Measurements from ENCODE around the gene RIC8A.
"Not testable (repeated sequence)": the region's sequence is repeated elsewhere in the genome, so short reads cannot be mapped to it uniquely, and the experiment has no call there.

Gene RIC8A

GRCh38 chr11:215581-216037, 8.1 kb downstream of the RIC8A start:
- Histone ChIP-seq H3K36me3 (ENCODE audit: control insufficient read depth, insufficient read depth, low read length) (peaks cover 39% of the 10 kb centered on the region), H3K27me3 (replicated peaks; ENCODE audit: control insufficient read depth, insufficient read depth, low read length) (no peaks in the 10 kb centered on the region), H3K4me3 (replicated peaks; ENCODE audit: low read depth, low read length) (no peak overlapping the region)
- no peak for TF ChIP-seq CTCF (IDR thresholded peaks at IDR 0.05; ENCODE audit: insufficient read depth, low read length, poor library complexity, severe bottlenecking)
- DNase-seq (ENCODE audit: extremely low read depth, insufficient read length) = no peak

- H3K36me3 ChIP-seq (ENCODE audit: control insufficient read depth, insufficient read depth, low read length) = peaks cover 33% of the 10 kb centered on the region
- no peak for TF ChIP-seq CTCF (IDR thresholded peaks at IDR 0.05; ENCODE audit: insufficient read depth, low read length, poor library complexity, severe bottlenecking)
- no peak for DNase-seq (ENCODE audit: extremely low read depth, insufficient read length)
- no peaks in the 10 kb centered on the region for H3K27me3 ChIP-seq (replicated peaks; ENCODE audit: control insufficient read depth, insufficient read depth, low read length)
- no peak overlapping the region for H3K4me3 ChIP-seq (replicated peaks; ENCODE audit: low read depth, low read length)
Observed at GRCh38 chr11:216081-216974, 8.8 kb downstream of the RIC8A start.

DNA sequence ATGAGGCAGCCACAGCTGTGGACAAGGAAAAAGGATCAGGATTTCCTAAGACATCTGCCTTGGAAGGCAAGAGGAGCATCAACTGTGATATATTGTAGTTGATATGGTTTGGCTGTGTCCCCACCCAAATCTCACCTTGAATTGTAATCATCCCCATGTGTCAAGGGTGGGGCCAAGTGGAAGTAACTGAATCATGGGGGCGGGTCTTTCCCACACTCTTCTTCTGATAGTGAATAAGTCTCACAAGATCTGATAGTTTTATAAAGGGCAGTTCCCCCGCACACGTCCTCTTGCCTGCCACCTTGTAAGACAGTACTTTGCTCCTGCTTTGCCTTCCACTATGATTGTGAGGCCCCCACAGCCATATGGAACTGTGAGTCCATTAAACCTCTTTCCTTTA, 10.2 kb downstream of the RIC8A start:
- H3K36me3 ChIP-seq (ENCODE audit: control insufficient read depth, insufficient read depth, low read length) = peaks cover 20% of the 10 kb centered on the region
- H3K27me3 ChIP-seq (replicated peaks; ENCODE audit: control insufficient read depth, insufficient read depth, low read length) = no peaks in the 10 kb centered on the region
- no peak for TF ChIP-seq CTCF (IDR thresholded peaks at IDR 0.05; ENCODE audit: insufficient read depth, low read length, poor library complexity, severe bottlenecking)
- H3K4me3 ChIP-seq (replicated peaks; ENCODE audit: low read depth, low read length) = no peak overlapping the region
- DNase-seq (ENCODE audit: extremely low read depth, insufficient read length) = no peak

GRCh38 chr11:218815-219593, 11.5 kb downstream of the RIC8A start:
- Histone ChIP-seq H3K4me3 (replicated peaks; ENCODE audit: low read depth, low read length) (no peak overlapping the region), H3K27me3 (replicated peaks; ENCODE audit: control insufficient read depth, insufficient read depth, low read length) (no peaks in the 10 kb centered on the region), H3K36me3 (ENCODE audit: control insufficient read depth, insufficient read depth, low read length) (peaks cover 12% of the 10 kb centered on the region)
- no peak for TF ChIP-seq CTCF (IDR thresholded peaks at IDR 0.05; ENCODE audit: insufficient read depth, low read length, poor library complexity, severe bottlenecking)
- no peak for DNase-seq (ENCODE audit: extremely low read depth, insufficient read length)

GRCh38 chr11:220641-221215, 13.2 kb downstream of the RIC8A start:
- H3K4me3 ChIP-seq (replicated peaks; ENCODE audit: low read depth, low read length); DNase-seq (ENCODE audit: extremely low read depth, insufficient read length); H3K36me3 ChIP-seq (ENCODE audit: control insufficient read depth, insufficient read depth, low read length); H3K27me3 ChIP-seq (replicated peaks; ENCODE audit: control insufficient read depth, insufficient read depth, low read length): not testable (repeated sequence)

DNA sequence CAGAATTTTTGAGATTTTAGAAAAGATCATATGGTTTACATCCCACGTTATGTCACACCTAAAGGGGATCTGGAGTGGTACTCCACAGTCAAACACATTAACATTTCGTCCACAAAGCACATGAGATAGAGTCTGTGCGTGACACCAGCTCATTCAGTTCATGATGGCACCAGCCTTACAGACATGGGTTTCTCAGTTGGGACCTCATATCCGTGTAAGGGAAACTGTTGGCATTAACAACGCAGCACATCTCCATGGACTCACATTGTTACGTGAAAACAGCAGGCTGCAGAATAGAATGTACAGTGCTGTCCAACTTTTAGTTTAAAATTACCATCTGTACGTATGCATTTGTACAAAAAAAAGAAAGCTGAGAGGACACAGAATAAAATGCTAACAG, 14.0 kb downstream of the RIC8A start:
- Histone ChIP-seq H3K4me3 (replicated peaks; ENCODE audit: low read depth, low read length) (no peak overlapping the region), H3K36me3 (ENCODE audit: control insufficient read depth, insufficient read depth, low read length) (no peaks in the 10 kb centered on the region; the same call in none of the 2 replicates), H3K27me3 (replicated peaks; ENCODE audit: control insufficient read depth, insufficient read depth, low read length) (no peaks in the 10 kb centered on the region)
- no peak for DNase-seq (ENCODE audit: extremely low read depth, insufficient read length)
- no peak for TF ChIP-seq CTCF (IDR thresholded peaks at IDR 0.05; ENCODE audit: insufficient read depth, low read length, poor library complexity, severe bottlenecking)
